Natural killer cell (primary cell): ENCODE results near the gene RYR3. TPM values are rescaled to one million over a fixed set of nuclear protein-coding genes. Genes with fewer than 3 reads are reported as not detected.

Experiments
- ATAC-seq, 3 donors: fragments of 150-1000 bp in 2 of 3; fragments of 200-7000 bp in 1 of 3; cut with Tn5 transposase; 1 replicate in 1 of 3; 2 replicates in 2 of 3; pipeline ENCODE4 v1.10.0; 2021; ENCODE audit warnings: mild to moderate bottlenecking in 2 of 3, moderate library complexity in 2 of 3
- DNase-seq, 2 donors: peaks; one replicate each; pipeline versions ENCODE4 v3.0.0 to v3.0.0-alpha.2; 2013 to 2021; ENCODE audit warnings: mixed read lengths in 1 of 2
- H3K27ac ChIP-seq: one replicate; pipeline ENCODE4 v1.5.1; 2013; ENCODE audit warnings: mild to moderate bottlenecking, low read length
- H3K27me3 ChIP-seq: one replicate; pipeline ENCODE4 v1.6.1; 2013; ENCODE audit warnings: low read length; ENCODE audit not compliant: control insufficient read depth, insufficient read depth
- H3K36me3 ChIP-seq: one replicate; pipeline ENCODE4 v1.6.1; 2013; ENCODE audit warnings: low read length; ENCODE audit not compliant: control insufficient read depth, insufficient read depth
- H3K4me1 ChIP-seq: one replicate; pipeline ENCODE4 v1.6.1; 2013; ENCODE audit warnings: low read length; ENCODE audit not compliant: control insufficient read depth, insufficient read depth
- H3K4me3 ChIP-seq: one replicate; pipeline ENCODE4 v1.5.1; 2013; ENCODE audit warnings: low read length
- H3K9me3 ChIP-seq: one replicate; pipeline ENCODE4 v1.6.1; 2013; ENCODE audit warnings: low read length; ENCODE audit not compliant: control insufficient read depth, insufficient read depth
- H3K27ac Mint-ChIP-seq, 2 donors: one replicate each; pipeline ENCODE4 v1.8.0; 2022; ENCODE audit warnings: mild to moderate bottlenecking in 2 of 2, mixed read lengths in 2 of 2, moderate library complexity in 1 of 2
- H3K27me3 Mint-ChIP-seq, 2 donors: one replicate each; pipeline ENCODE4 v1.8.0; 2022; ENCODE audit warnings: low read depth in 2 of 2, mixed read lengths in 2 of 2
- H3K36me3 Mint-ChIP-seq: one replicate; pipeline ENCODE4 v1.8.0; 2022; ENCODE audit warnings: mixed read lengths
- H3K4me1 Mint-ChIP-seq, 2 donors: one replicate each; pipeline ENCODE4 v1.8.0; 2022; ENCODE audit warnings: mixed read lengths in 2 of 2
- H3K4me3 Mint-ChIP-seq: one replicate; pipeline ENCODE4 v1.8.0; 2022; ENCODE audit warnings: mild to moderate bottlenecking, moderate library complexity, mixed read lengths
- H3K9me3 Mint-ChIP-seq, 2 donors: one replicate each; pipeline ENCODE4 v1.8.0; 2022; ENCODE audit warnings: mixed read lengths in 2 of 2
- CTCF ChIP-seq: fragments of 200-600 bp; IDR thresholded peaks from one replicate; pipeline ENCODE4 v1.8.0; 2022; ENCODE audit warnings: antibody characterized with exemption
- WGBS: methylation state at CpG from one replicate; pipeline ENCODE4 v1.1.7; 2013; ENCODE audit warnings: missing lambda C conversion rate; ENCODE audit not compliant: insufficient coverage; 5-methylcytosine and 5-hydroxymethylcytosine counted together
- intact Hi-C: fragments of 100-400 bp; cut with micrococcal nuclease; formaldehyde crosslinking; loops from one replicate; pipeline ENCODE4 v1.14.2; 2022
- total RNA-seq, 4 donors: library from RNA; stranded (reverse); fragments of 120-200 nt in 1 of 4; gene quantifications; one replicate each; pipeline versions ENCODE4 v1.2.3 to v1.2.4, GENCODE V29; 2013 to 2022

RYR3 gene
- total RNA-seq, 3 donors from 2014 or later (not counting 1 experiment from before 2014, with no cell fraction given), result 0.09 to 6.2 TPM; not detected in 1

GRCh38 chr15:33742800-33743199 is 432.0 kb downstream of the RYR3 start:
- Histone ChIP-seq H3K27ac (no peak overlapping the region), H3K4me3 (no peak overlapping the region), H3K4me1 (no peaks in the 10 kb centered on the region), H3K9me3 (no peaks in the 10 kb centered on the region), H3K27me3 (no peaks in the 10 kb centered on the region), H3K36me3 (no peaks in the 10 kb centered on the region)
- H3K4me1 Mint-ChIP-seq, result no peaks in the 10 kb centered on the region
- DNase-seq (no peak), ATAC-seq (no peak)
- intact Hi-C loops, result no loop called here
- no peaks in the 10 kb centered on the region for H3K36me3 Mint-ChIP-seq
- 100% methylated on average over 1 of the region's 2 CpGs for WGBS
- H3K27ac Mint-ChIP-seq, result no peak overlapping the region
- no peaks in the 10 kb centered on the region for H3K9me3 Mint-ChIP-seq
- no peak for TF ChIP-seq CTCF
- no peaks in the 10 kb centered on the region for H3K27me3 Mint-ChIP-seq
- H3K4me3 Mint-ChIP-seq, result no peak overlapping the region

- WGBS, result 69% methylated on average over 5 of the region's 5 CpGs
- H3K9me3 Mint-ChIP-seq, result no peaks in the 10 kb centered on the region
- no peak overlapping the region for H3K4me3 Mint-ChIP-seq
- H3K4me3 ChIP-seq, result no peak overlapping the region
- H3K36me3 Mint-ChIP-seq, result no peaks in the 10 kb centered on the region
- DNase-seq (no peak), ATAC-seq (no peak)
- H3K27me3 ChIP-seq, result no peaks in the 10 kb centered on the region
- intact Hi-C loops, result no loop called here
- no peaks in the 10 kb centered on the region for H3K4me1 ChIP-seq
- no peaks in the 10 kb centered on the region for H3K27me3 Mint-ChIP-seq
- no peaks in the 10 kb centered on the region for H3K4me1 Mint-ChIP-seq
- no peak for TF ChIP-seq CTCF
- H3K36me3 ChIP-seq, result no peaks in the 10 kb centered on the region
- no peaks in the 10 kb centered on the region for H3K9me3 ChIP-seq
- no peak overlapping the region for H3K27ac ChIP-seq
- no peak overlapping the region for H3K27ac Mint-ChIP-seq
Measured at GRCh38 chr15:33746203-33746602, 435.4 kb downstream of the RYR3 start.

- no peak overlapping the region for H3K4me3 ChIP-seq
- no peaks in the 10 kb centered on the region for H3K9me3 ChIP-seq
- H3K27me3 ChIP-seq, result no peaks in the 10 kb centered on the region
- Mint-ChIP-seq H3K4me1 (no peaks in the 10 kb centered on the region), H3K36me3 (no peaks in the 10 kb centered on the region), H3K9me3 (no peaks in the 10 kb centered on the region), H3K4me3 (no peak overlapping the region), H3K27me3 (peaks cover 0 to 6% of the 10 kb centered on the region in 2 donors), H3K27ac (no peak overlapping the region)
- intact Hi-C loops, result no loop called here
- DNase-seq, result no peak
- no CpG with 5 or more reads among the region's 1 CpG for WGBS
- no peak overlapping the region for H3K27ac ChIP-seq
- H3K4me1 ChIP-seq, result peaks cover 3% of the 10 kb centered on the region
- no peak for TF ChIP-seq CTCF
- no peak for ATAC-seq
- H3K36me3 ChIP-seq, result no peaks in the 10 kb centered on the region
Measured at GRCh38 chr15:33753012-33753411, 442.2 kb downstream of the RYR3 start.

- 86% methylated on average over 3 of the region's 3 CpGs for WGBS
Measured at GRCh38 chr15:33754242-33754641, 443.5 kb downstream of the RYR3 start.

More at GRCh38 chr15:33754242-33754641, 443.5 kb downstream of the RYR3 start:
- ATAC-seq, result no peak
- Mint-ChIP-seq H3K27me3 (peaks cover 0 to 7% of the 10 kb centered on the region in 2 donors), H3K4me1 (no peaks in the 10 kb centered on the region), H3K27ac (no peak overlapping the region), H3K4me3 (no peak overlapping the region), H3K9me3 (no peaks in the 10 kb centered on the region), H3K36me3 (no peaks in the 10 kb centered on the region)
- intact Hi-C loops, result no loop called here
- no peak for TF ChIP-seq CTCF
- Histone ChIP-seq H3K27me3 (no peaks in the 10 kb centered on the region), H3K9me3 (no peaks in the 10 kb centered on the region), H3K4me3 (no peak overlapping the region), H3K4me1 (peaks cover 7% of the 10 kb centered on the region), H3K27ac (no peak overlapping the region), H3K36me3 (no peaks in the 10 kb centered on the region)
- no peak for DNase-seq
